SW480 (cell line): Measurements from ENCODE around the gene CUTC.

Experiments used
- DNase-seq: peaks from one replicate; pipeline ENCODE4 v3.0.0-alpha.2; 2016; ENCODE audit warnings: low spot score

CUTC gene

DNA sequence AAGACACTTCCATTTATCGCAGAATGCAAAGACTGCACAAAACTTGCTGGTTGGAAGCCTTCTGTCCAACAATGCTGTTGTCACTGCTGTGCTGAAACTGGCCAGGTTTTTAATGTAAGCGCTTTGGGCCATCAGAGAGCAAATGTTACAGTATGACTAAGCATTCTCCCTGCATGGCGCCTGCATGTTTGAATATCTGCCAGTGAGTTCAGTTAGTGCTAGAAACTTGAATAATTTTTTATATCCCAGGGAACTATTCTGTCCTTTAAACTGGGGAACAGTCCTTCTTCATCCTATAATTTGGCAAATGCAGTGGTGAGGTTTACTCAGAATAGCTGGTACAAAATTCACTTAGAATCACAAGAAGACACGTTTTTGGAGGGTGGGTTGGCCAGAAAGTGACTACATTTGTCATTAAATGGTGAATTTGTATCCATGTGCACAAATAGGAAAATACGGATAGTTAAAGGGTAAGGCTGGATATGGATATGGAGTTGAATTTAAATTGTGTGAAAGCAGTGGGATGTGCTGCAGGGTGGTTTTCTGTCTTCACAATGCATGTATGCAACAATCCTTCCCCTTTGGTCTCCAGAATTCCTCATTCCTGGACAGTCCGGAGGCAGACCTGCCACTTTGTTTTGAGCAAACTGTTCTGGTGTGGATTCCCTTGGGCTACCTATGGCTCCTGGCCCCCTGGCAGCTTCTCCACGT, 52.1 kb downstream of the CUTC start:
- DNase-seq, result no peak

DNA sequence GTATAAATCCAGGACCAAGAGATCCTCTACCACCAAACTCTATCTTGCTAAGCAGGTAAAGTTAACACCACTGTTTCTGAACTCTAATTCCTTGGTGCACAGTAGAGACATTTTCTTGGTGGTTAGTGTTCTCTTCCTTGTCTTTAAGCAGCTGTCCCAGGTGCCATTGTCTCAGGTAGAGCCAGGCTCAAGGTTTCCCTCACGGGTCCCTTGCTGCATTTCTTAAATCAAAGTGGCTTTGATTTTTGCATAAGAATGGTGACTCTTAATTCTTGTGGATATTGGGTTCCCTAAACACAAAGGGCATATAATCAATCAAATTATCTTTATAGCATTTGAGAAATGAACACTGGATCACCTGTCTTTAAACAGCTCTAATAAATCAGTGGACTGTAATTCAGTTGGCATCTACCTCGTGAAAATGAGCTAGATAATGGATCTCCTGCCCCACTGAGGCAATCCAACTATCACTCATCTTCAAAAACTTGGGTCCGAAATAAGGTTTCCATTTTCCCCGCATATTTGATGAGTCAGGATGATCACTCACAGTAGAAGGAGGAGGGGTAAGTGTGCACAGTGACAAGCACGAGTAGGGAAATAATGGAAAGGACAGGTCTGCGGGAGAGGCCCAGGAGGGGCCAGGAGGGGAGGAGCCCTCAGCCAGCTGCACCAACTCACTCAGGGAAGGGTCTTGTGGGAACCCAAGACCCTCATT, 52.9 kb downstream of the CUTC start:
- DNase-seq, result no peak

DNA sequence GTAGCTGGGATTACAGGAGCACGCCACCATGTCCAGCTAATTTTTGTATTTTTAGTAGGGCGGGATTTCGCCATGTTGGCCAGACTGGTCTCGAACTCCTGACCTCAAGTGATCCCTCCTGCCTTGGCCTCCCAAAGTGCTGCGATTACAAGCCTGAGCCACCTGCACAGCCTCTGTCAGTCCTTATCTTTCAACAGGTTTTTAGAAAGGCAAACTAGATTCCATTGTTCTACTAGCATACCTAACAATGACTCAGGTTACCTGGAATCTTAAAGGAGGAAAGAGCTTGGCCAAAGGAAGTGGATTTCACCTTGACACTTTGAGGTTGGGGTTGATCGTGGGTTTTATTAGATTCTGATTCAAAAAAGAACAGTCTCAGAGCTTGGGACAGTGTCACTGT, 53.6 kb downstream of the CUTC start:
- DNase-seq, result peak; percentile 8

DNA sequence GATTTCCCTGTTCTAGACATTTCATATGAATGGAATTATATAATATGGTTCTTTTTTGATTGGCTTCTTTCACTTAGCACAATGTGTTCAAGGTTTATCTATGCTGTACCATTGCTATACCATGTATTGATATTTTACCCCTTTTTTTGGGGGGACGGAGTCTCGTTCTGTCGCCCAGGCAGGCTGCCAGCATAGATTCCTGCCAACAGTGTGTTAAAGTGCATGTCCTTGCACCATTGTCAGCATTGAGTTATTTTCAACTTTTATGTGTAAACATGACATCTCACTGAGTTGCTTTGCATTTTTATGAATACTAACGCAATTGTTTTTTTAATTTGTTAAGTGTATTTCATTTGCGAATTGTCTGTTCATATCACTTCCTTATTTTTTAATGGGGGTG, 55.3 kb downstream of the CUTC start:
- no peak for DNase-seq

DNA sequence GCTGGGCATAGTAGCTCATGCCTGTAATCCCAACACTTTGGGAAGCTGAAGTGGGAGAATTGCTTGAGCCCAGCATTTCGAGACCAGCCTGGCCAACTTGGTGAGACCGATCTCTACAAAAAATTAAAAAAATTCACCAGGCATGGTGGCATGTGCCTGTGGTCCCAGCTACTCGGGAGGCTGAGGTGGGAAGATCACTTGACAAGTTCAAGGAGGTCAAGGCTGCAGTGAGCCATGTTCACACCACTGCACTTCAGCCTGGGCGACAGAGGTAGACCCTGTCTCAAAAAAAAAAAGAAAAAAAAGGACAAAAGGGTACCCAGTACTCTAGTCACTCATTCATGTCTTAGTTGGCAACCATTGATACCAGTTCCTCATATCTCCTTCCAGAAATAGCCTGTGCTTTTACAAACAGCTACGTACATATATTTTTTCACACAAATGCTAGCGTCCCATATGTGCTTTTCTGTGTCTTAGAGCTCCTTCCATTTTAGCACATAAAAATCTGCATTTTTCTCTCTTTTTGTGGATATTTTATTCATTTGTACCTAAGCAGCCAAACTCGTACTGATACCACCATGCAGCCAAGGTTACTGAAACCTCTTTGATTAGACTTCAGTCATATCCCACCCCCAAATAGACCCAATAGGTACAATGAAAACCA, 55.9 kb downstream of the CUTC start:
- no peak for DNase-seq

DNA sequence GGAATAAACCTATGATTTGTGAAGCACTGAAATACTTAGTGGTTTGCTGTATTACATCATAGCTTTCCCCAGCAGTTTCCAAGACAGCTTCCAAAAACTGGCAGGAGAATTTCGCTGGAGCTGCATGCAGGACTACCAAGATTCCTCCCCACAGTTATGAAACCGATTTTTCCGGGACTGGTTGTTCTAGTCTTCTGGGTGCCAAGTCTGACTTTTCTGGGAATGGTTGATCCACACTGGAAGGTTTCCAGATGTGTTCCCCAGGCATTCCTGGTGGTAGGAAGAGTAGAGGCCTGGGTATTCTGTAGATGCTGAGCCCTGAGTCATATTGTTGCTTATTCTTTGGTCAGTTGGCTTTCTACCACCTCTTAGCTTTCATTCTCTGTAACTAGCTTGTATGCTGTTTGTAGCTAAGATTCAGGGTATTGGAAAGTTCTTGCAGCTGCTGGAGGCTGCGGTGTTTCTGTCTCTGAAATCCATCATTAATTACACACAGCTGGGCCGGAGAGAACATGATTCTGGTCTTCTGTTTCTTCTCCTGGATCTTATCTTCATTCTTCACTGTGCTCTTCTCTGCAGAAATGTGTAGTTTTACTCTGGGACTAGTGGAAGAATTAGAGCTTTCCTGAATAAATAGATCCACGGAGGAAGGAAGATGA, 56.7 kb downstream of the CUTC start:
- DNase-seq, result no peak

DNA sequence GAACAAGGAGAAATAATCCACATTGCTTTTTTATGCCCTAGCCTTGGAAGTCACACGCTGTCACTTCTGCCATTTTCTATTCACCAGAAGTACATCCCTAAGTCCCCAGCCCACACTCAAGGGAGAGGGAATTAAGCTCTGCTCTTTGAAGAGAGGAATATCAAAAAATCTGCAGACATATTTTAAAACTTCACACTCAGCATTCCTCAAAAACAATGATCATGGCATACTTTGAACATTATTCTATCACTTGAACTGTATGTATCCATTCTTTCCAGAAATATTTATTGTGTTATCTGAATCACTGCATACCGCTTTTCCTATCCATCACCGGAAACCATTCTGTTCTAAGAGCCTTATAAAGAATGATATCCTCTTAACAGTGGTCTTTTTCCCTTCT, 59.8 kb downstream of the CUTC start:
- no peak for DNase-seq

DNA sequence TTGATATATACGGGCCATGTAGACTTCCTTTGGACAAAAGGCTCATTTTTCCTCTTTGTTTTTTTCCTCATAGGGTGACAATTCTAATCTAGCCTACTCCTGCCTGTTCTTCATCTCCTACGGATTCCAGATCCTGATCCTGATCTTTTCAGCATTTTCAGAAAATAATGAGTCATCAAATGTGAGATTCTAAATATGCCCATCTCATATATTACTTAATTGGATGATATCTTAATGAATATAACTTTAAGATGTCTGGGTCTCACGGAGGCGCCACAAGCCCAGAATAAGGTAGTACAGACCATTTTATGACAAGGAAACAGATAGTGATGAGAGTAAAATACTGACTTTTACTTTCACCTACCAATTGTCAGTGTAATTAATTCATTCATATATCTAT, 61.8 kb downstream of the CUTC start:
- DNase-seq, result no peak

DNA sequence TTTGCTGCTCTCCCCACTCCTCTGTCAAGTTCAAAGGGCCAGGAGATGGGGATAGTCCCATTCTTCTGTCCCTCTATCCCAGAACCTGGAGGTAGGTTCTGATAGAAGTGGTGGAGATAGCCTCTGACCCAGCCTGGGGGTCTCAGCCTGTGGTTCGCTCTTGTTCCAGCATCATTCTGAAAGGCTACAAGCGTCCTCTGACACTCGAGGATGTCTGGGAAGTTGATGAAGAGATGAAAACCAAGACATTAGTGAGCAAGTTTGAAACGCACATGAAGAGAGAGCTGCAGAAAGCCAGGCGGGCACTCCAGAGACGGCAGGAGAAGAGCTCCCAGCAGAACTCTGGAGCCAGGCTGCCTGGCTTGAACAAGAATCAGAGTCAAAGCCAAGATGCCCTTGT, 64.9 kb downstream of the CUTC start:
- DNase-seq, result no peak

DNA sequence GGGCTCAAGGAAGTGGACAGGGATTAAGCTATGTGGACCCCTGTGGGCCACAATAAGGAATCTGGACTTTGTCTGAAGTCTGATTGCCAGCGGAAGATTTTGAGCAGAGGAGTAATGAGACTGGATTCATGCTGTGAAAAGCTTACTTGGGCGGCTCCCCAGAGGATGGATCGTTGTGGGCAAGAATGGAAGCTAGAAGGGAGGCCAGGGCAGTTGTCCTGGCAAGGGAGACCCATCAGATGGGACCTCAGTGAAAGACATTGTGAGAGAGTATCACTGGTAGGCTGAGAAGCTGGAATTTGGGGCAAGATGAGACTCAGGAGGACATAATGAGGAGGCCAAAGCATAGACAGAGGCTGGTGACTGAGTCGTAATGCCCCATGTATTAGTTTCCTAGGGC, 66.0 kb downstream of the CUTC start:
- DNase-seq, result no peak

DNA sequence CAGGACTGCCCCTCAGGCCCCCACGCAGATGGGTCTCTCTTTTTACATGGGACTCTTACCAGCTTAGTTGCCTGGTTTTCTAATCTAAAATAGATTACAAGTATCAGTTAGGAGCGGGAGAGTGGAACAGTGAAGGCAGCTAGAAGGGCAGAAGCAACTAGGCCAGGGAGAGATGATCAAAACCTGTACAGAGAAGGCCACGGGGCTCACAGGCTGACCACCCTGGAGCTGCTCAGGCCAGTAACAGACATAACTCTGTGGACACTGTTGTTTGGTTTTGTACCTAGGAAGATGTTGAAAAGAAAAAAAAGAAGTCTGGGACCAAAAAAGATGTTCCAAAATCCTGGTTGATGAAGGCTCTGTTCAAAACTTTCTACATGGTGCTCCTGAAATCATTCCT, 66.9 kb downstream of the CUTC start:
- no peak for DNase-seq

DNA sequence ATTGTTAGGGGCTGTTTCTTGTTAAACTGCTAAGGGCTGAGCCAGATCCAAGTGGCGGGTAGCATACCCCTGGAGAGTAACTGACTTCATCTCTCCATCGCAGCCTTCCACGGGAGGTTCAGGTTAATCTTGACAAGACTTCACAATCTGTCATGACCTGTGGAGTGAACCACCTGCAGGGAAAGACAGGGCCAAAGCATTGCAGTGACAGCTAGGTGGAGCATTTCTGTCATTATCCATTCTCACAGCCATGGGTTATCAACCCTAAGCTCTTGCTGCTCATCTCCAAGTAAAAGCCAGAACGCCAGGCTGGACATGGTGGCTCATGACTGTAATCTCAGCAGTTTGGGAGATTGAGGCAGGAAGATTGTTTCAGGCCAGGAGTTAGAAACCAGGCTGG, 67.6 kb downstream of the CUTC start:
- no peak for DNase-seq

DNA sequence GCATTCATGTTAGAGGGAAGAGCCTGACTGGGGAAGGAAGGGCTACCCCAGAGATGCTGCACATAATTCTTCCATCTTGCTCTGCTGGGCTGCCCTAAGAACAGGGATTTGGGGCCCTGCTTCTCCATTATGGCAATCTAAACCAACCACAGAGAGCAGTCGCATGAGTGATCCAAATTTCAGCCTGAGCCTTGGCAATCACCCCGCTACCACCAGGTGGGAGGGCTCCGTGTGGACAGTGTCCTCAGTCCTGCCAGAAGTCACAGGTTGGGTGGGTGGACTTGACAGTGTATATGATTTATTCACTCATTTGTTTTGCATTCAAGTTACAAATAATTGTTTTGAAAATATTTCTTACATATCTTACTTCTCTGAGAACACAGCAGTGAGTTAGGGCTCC, 72.4 kb downstream of the CUTC start:
- DNase-seq, result no peak

DNA sequence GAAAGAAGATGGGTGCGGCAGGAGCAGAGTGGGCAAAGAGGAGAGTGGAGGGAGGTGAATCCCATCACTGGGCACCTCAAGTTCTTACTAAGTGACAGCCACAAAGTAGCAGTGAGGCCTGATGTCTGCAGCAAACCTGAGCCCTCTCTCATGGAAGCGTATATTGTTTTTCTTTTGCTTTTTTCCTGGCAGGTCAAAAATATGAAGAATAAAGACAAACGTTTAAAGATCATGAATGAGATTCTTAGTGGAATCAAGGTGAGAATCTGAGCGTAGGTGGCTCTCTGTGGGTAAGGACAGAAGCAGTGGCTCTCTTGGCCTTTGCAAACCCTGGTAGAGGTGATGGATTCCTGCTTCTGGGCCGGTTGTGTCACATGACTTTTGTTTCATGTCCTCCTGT, 73.2 kb downstream of the CUTC start:
- DNase-seq, result no peak
